Measurements from ENCODE around the gene RNASE13. TPM values are rescaled to one million over a fixed set of nuclear protein-coding genes. Genes with fewer than 3 reads are reported as not detected.

The RNASE13 gene, protein sequence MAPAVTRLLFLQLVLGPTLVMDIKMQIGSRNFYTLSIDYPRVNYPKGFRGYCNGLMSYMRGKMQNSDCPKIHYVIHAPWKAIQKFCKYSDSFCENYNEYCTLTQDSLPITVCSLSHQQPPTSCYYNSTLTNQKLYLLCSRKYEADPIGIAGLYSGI
- not detected for total RNA-seq

DNA sequence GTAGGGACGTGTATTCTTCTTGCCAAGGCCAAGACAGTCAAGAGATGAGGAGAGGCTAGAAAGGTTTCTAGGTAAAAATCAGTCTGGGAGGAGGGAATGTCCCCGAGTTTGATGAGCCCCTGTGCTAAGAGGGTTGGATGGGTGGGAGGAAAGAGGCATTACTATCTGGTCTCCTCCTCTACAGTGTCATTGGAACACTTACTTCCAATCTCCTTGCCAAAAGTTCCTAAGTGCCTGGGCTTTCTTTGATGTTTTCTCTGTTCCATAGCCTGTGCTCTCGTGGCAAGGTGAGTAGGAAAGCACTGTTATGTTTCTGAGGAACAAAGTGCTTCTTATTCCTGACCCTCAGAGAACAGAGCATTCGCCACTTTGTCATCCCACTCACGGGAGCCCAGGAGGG, at the start of gene RNASE13:
Gene RNASE13, minus strand, starts transcription at position 101 of the 400 bp plus-strand sequence. CDS start 519 bp downstream, outside the sequence.
- no peak within 1 kb of the TSS for H3K4me3 ChIP-seq (ENCODE audit: low read depth, poor library complexity, severe bottlenecking)
- 72 to 84% methylated on average over 5 of the region's 5 CpGs for WGBS, 2 donors
- TF ChIP-seq, protein P1, sequence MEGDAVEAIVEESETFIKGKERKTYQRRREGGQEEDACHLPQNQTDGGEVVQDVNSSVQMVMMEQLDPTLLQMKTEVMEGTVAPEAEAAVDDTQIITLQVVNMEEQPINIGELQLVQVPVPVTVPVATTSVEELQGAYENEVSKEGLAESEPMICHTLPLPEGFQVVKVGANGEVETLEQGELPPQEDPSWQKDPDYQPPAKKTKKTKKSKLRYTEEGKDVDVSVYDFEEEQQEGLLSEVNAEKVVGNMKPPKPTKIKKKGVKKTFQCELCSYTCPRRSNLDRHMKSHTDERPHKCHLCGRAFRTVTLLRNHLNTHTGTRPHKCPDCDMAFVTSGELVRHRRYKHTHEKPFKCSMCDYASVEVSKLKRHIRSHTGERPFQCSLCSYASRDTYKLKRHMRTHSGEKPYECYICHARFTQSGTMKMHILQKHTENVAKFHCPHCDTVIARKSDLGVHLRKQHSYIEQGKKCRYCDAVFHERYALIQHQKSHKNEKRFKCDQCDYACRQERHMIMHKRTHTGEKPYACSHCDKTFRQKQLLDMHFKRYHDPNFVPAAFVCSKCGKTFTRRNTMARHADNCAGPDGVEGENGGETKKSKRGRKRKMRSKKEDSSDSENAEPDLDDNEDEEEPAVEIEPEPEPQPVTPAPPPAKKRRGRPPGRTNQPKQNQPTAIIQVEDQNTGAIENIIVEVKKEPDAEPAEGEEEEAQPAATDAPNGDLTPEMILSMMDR (IDR thresholded peaks at IDR 0.05), result no peak
- no peak for TF ChIP-seq POLR2A (IDR thresholded peaks at IDR 0.05)
- intact Hi-C loops (cut with DNase I; ENCODE audit: low total_unique reads), result no loop called here
- no peak for DNase-seq (ENCODE audit: low spot score in 2 of 2)

DNA sequence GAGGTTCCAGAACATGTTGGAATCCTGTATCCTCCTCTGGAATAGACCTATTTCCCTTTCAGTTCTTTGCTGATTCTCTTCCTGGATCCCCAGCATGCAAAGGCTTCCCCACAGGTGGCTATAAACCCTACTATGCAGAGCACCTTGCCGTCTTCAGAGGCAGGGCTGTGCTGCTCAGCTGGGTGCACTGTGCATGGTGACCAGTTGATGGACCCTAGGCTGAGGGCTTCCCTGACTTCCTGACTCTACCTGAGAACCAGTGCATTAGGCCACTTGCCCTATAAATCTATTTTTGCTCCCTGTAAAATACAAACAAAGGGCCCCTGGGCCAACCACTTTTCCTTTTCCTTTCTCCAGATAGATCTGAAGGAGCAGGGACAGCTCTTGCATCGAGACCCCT, 49.8 kb upstream of the RNASE13 start:
- intact Hi-C loops (cut with DNase I; ENCODE audit: low total_unique reads), result no loop called here

DNA sequence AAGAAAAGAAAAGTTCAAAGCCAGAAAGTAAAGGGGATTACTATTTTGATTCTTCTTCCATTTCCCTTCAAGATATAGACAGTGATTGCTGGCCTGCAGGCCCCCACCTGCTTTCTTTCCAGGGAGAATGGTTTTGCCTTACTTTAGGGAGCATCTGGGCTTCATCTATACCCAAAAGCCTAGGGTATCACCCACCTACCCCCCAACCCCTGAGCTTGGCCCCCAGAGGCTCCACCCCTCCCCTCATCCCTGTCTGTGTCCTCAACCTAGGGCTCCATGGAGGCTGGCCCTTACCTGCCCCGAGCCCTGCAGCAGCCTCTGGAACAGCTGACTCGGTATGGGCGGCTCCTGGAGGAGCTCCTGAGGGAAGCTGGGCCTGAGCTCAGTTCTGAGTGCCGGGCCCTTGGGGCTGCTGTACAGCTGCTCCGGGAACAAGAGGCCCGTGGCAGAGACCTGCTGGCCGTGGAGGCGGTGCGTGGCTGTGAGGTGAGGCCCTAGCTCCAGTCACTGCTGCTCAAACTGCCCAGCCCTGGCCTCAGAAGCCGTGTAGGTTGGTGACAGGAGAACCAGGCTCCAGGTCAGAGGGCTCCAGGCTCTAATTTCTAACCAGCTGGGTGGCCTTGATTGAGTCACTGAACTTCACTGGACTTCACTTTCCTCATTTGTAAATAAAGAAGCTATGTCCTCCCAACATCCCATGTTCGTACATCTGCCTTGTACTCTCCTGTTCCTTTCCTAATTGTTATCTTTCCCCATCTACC, 49.1 kb upstream of the RNASE13 start:
- intact Hi-C loops (cut with DNase I; ENCODE audit: low total_unique reads), result no loop called here
- TF ChIP-seq, protein P1 (IDR thresholded peaks at IDR 0.05), result no peak
- TF ChIP-seq POLR2A (IDR thresholded peaks at IDR 0.05), result no peak
- WGBS, 2 donors, result 65 to 68% methylated on average over 10 to 11 of the region's 11 CpGs

More for the DNA sequence above, 49.8 kb upstream of the RNASE13 start:
- 74 to 89% methylated on average over 2 of the region's 2 CpGs for WGBS, 2 donors
- DNase-seq (ENCODE audit: low spot score in 2 of 2), result no peak
- no peak for TF ChIP-seq POLR2A (IDR thresholded peaks at IDR 0.05)
- TF ChIP-seq, protein P1 (IDR thresholded peaks at IDR 0.05), result no peak
- H3K4me3 ChIP-seq (ENCODE audit: low read depth, poor library complexity, severe bottlenecking), result no peak overlapping the region

DNA sequence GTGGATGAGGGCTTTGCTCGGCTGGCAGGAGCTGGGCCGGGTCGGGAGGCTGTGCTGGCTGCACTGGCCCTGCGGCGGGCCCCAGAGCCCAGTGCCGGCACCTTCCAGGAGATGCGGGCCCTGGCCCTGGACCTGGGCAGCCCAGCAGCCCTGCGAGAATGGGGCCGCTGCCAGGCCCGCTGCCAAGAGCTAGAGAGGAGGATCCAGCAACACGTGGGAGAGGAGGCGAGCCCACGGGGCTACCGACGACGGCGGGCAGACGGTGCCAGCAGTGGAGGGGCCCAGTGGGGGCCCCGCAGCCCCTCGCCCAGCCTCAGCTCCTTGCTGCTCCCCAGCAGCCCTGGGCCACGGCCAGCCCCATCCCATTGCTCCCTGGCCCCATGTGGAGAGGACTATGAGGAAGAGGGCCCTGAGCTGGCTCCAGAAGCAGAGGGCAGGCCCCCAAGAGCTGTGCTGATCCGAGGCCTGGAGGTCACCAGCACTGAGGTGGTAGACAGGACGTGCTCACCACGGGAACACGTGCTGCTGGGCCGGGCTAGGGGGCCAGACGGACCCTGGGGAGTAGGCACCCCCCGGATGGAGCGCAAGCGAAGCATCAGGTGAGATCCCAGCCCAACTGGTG, 47.0 kb upstream of the RNASE13 start:
- DNase-seq (ENCODE audit: low spot score in 2 of 2), result no peak
- intact Hi-C loops (cut with DNase I; ENCODE audit: low total_unique reads), result no loop called here
- TF ChIP-seq, protein P1 (IDR thresholded peaks at IDR 0.05), result no peak
- no peak for TF ChIP-seq POLR2A (IDR thresholded peaks at IDR 0.05)
- H3K4me3 ChIP-seq (ENCODE audit: low read depth, poor library complexity, severe bottlenecking), result no peak overlapping the region
- WGBS, 2 donors, result 87 to 97% methylated on average over 14 to 30 of the region's 30 CpGs

More for the DNA sequence above, 49.1 kb upstream of the RNASE13 start:
- H3K4me3 ChIP-seq (ENCODE audit: low read depth, poor library complexity, severe bottlenecking), result no peak overlapping the region
- no peak for DNase-seq (ENCODE audit: low spot score in 2 of 2)

DNA sequence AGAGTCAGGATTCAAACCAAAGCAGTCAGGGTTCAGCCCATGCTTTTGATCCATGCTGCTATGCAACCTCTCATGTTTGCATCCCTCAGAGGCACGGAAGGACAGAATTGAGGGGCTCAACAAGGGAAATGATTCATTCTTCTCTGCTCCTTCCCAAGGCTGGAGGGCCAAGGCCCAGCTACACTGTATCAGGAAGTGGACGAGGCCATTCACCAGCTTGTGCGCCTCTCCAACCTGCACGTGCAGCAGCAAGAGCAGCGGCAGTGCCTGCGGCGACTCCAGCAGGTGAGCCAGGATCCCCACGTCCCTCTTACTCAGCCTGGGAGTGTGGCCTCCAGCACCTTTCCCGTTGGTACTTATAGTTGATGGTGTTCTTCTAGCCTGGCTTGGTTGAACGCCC, 44.1 kb upstream of the RNASE13 start:
- DNase-seq (ENCODE audit: low spot score in 2 of 2), result no peak
- intact Hi-C loops (cut with DNase I; ENCODE audit: low total_unique reads), result no loop called here
- H3K4me3 ChIP-seq (ENCODE audit: low read depth, poor library complexity, severe bottlenecking), result no peak overlapping the region
- 78 to 91% methylated on average over 10 of the region's 10 CpGs for WGBS, 2 donors
- TF ChIP-seq, protein P1 (IDR thresholded peaks at IDR 0.05), result no peak
- TF ChIP-seq POLR2A (IDR thresholded peaks at IDR 0.05), result no peak
